HEK293T (cell line): ENCODE data around the gene CCDC167.

Experiments used
- BHLHE40 ChIP-seq: fragments of 450-650 bp; IDR thresholded peaks from 2 replicates; pipeline ENCODE4 v1.6.1; 2016; ENCODE audit warnings: mild to moderate bottlenecking, moderate library complexity, borderline replicate concordance
- ELF4 ChIP-seq: fragments of 450-650 bp; IDR thresholded peaks from 2 replicates; pipeline ENCODE4 v1.6.1; 2017; ENCODE audit warnings: antibody characterized with exemption
- FOXA1 ChIP-seq: fragments of 450-650 bp; IDR thresholded peaks from 2 replicates; pipeline ENCODE4 v1.6.1; 2016; ENCODE audit warnings: mild to moderate bottlenecking
- FOXK2 ChIP-seq: fragments of 450-650 bp; IDR thresholded peaks from 2 replicates; pipeline ENCODE4 v1.6.1; 2016; ENCODE audit warnings: mild to moderate bottlenecking
- FOXM1 ChIP-seq: fragments of 450-650 bp; IDR thresholded peaks from 2 replicates; pipeline ENCODE4 v1.6.1; 2017; ENCODE audit warnings: mild to moderate bottlenecking, borderline replicate concordance
- L3MBTL2 ChIP-seq: fragments of 450-650 bp; conservative IDR thresholded peaks from 2 replicates; pipeline ENCODE4 v1.6.1; 2016; ENCODE audit warnings: mild to moderate bottlenecking
- NFRKB ChIP-seq: fragments of 450-650 bp; IDR thresholded peaks from 2 replicates; pipeline ENCODE4 v1.6.1; 2016; ENCODE audit warnings: mild to moderate bottlenecking, moderate library complexity
- PKNOX1 ChIP-seq: fragments of 450-650 bp; IDR thresholded peaks from 2 replicates; pipeline ENCODE4 v1.6.1; 2016
- SP1 ChIP-seq: fragments of 450-650 bp; IDR thresholded peaks from 2 replicates; pipeline ENCODE4 v1.6.1; 2017
- SUZ12 ChIP-seq: fragments of 450-650 bp; IDR thresholded peaks from 2 replicates; pipeline ENCODE4 v1.6.1; 2016; ENCODE audit warnings: mild to moderate bottlenecking
- TARDBP ChIP-seq: fragments of 450-650 bp; IDR thresholded peaks from 2 replicates; pipeline ENCODE4 v1.6.1; 2016
- ZNF384 ChIP-seq: fragments of 450-650 bp; IDR thresholded peaks from 2 replicates; pipeline ENCODE4 v1.6.1; 2016

- TF ChIP-seq FOXK2: no peak
- TF ChIP-seq ZNF384: no peak
- no peak for TF ChIP-seq BHLHE40
- no peak for TF ChIP-seq PKNOX1
- no peak for TF ChIP-seq ELF4
- no peak for TF ChIP-seq NFRKB
- TF ChIP-seq L3MBTL2: no peak
- TF ChIP-seq FOXA1: no peak
- TF ChIP-seq FOXM1: no peak
- no peak for TF ChIP-seq SP1
- TF ChIP-seq TARDBP: no peak
- no peak for TF ChIP-seq SUZ12
These were observed 9.9 kb downstream of the CCDC167 start for GRCh38 chr6:37489697-37490336.
